GM12801 (cell line): Measurements from ENCODE around the gene DENND1C.

Experiments
- CTCF ChIP-seq: IDR thresholded peaks from one replicate; pipeline ENCODE4 v1.5.1; 2011; ENCODE audit warnings: control low read depth; ENCODE audit not compliant: insufficient read length; ENCODE audit errors: extremely low read depth

DENND1C gene

DNA sequence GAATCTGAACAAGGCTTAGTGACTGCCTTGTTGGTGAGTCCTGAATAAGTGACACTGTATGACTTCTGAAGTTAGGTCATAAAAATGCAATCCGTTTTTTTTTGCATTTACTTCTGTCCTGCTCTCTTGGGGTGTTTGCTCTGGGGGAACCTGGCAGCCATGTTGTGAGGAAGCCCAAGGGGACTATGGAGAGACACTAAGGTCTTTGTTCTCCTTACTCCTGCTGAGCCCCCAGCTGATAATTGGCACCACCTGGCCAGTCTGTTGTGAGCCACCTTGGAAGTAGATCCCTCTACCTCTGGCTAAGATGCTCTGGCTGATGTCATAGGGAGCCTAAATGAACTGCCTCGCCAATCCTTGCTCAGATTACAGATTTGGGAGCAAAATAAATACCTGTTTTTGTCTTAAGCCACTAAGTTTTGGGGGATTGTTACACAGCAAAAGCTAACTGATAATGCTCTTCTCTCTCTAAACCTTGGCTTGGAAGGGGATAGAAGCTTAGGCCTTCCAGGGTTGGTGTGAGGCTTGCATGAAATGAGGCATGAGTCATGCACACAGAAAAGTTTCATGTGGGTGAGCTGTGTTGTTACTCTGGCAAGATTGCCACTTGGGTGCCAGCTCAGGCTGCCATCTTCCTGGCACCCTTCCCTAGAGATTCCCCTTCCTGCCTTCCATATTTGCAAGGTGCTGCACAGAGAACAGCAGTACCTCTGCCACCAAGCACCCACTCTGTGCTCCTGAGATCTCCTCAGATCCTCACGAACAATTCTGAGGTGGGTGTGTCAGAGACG lies 10.4 kb upstream of the DENND1C start:
- no peak for TF ChIP-seq CTCF

- no peak for TF ChIP-seq CTCF
These were observed 8.5 kb upstream of the DENND1C start for GRCh38 chr19:6490134-6490533.

DNA sequence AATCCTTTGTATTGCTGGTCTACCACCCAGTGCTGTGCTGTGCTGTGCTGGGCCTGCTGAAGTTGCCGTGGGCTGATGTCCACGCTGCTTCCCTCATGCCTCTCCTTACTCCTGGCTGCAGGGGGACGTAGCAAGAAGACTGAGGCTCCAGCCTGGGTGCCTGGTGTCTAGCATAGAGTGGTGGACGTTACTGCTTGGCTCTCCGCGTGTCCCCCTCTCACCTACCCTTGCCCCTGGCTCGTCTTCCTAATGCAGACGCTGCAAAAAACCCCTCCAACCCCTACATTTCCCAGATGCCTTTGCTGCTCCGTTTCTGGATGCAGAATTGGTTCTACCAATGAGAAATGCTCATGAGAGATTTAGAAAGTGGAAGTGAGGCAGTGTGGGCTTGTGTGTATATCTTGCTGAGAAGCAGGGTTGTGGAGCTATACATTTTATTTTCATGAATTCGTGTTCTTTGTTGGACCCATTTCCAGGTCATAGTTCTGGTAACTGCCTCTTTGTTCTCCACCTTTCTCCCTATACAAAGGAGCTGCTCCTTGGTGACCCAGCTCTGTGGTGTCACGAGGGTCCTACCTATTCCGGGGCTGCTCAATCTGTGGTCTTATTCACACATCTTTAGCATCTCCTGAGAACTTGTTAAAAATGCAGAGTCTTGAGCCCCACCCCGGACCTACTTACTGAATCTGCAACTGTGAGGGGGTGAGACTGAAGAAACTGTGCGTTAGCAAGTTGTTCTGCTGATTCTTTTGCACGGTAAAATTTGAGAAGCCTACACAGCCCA lies 7.9 kb upstream of the DENND1C start:
- no peak for TF ChIP-seq CTCF

DNA sequence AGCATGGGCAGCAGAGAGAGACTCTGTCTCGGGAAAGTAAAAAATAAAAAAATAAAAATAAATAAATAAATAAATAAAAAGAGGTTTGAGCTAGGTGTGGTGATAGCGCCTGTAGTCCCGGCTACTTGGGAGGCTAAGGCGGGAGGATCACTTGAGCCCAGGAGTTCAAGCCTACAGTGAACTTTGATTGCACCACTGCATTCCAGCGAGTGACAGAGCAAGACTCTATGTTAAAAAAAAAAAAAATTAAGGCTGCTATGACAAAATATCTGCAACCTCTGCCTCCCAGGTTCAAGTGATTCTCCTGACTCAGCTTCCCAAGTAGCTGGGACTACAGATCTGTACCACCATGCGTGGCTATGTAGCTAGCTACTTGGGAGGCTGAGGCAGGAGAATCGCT lies 3.2 kb upstream of the DENND1C start:
- no peak for TF ChIP-seq CTCF

- no peak for TF ChIP-seq CTCF
These were observed 2.6 kb upstream of the DENND1C start for GRCh38 chr19:6484230-6484629.

DNA sequence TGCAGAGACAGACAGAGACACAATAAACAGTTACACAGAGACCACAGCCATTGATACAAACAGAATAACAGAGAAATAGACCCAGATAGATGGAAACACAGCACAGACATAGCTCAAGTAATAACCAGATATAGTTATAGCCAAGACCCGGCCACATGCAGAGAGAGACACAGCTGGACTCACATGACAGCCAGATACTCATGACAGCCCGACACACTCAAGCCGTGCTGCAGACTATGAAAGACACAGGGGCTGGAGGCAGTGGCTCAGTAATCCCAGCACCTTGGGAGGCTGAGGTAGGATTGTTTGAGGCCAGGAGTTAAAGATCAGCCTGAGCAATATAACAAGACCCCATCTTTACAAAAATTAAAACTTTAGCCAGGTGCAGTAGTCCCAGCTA lies 1.6 kb upstream of the DENND1C start:
- no peak for TF ChIP-seq CTCF

- TF ChIP-seq CTCF = no peak
These were observed 728 bp upstream of the DENND1C start for GRCh38 chr19:6482343-6482686.
